ENCODE measurements around the gene DOK3. TPM values are rescaled to one million over a fixed set of nuclear protein-coding genes. Genes with fewer than 3 reads are reported as not detected.

Gene DOK3
- total RNA-seq, 1 experiment from 2014 or later = 16.4 TPM

DNA sequence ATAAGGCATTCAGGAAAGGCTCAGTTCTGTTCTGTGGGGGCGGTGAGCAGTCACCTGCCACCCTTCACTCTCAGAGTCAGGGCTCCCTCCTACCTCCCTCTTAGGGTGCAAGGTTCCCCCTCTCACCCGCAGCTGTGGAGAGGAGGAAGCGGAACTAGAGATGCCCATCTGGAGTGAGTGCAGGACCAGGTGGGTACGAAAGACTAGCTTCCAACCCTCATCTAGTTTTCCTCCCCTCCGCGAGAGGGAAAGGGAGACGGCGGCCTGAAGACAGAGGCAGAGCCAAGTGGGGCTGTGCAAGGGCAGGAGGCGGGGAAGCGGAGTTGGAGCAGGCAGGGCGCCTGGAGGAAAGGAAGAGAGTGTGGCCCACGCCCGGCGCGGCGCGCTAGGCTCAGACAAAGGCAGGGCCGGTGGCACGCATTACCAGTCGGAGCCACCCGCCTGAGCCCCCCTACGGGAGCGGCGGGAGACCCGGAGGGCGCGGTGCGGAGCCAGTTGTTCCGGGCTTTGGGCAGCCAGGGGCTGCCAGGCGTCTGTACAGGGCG, 55.7 kb downstream of the DOK3 start:
- Histone ChIP-seq H3K9me3 (ENCODE audit: control insufficient read depth, low read depth, low read length) (no peaks in the 10 kb centered on the region), H2AFZ (ENCODE audit: low read length) (no peak overlapping the region), H2BK15ac (ENCODE audit: low read depth, low read length) (no peak overlapping the region; the same call in 1 of the 2 replicates), H3K18ac (ENCODE audit: insufficient read length, low read depth, low read length) (peak overlapping the region; percentile 89), H3K27me3 (ENCODE audit: insufficient read depth, low read length) (peaks cover 4% of the 10 kb centered on the region; the same call in 1 of the 2 replicates), H2BK12ac (ENCODE audit: insufficient read length, low read depth, low read length) (no peak overlapping the region), H4K8ac (replicated peaks; ENCODE audit: insufficient read length, low read depth, low read length) (no peak overlapping the region), H3K79me2 (ENCODE audit: insufficient read depth, low read length) (no peaks in the 10 kb centered on the region), H4K91ac (ENCODE audit: insufficient read length, low read depth, low read length) (no peak overlapping the region), H3K23ac (ENCODE audit: insufficient read length, low read depth, low read length) (no peak overlapping the region), H2BK5ac (ENCODE audit: insufficient read length, low read length) (no peak overlapping the region), H4K20me1 (ENCODE audit: control insufficient read depth, insufficient read depth, insufficient read length) (no peaks in the 10 kb centered on the region), H3K4me2 (ENCODE audit: insufficient read depth, insufficient read length, low read length) (peak overlapping the region; percentile 73), H3K79me1 (ENCODE audit: insufficient read depth, low read depth, low read length, poor library complexity, severe bottlenecking) (no peaks in the 10 kb centered on the region), H3K4ac (ENCODE audit: low read depth, low read length) (peak overlapping the region; percentile 9; the same call in 1 of the 2 replicates), H4K5ac (ENCODE audit: insufficient read length, low read depth, low read length) (no peak overlapping the region), H2AK5ac (ENCODE audit: insufficient read length, low read length) (no peak overlapping the region), H3T11ph (ENCODE audit: low read length) (no peak overlapping the region), H2BK120ac (ENCODE audit: low read depth, low read length, poor library complexity, severe bottlenecking) (no peak overlapping the region), H3K9ac (ENCODE audit: extremely low read depth, insufficient read length, low read length) (peak overlapping the region; percentile 39), H3K56ac (ENCODE audit: insufficient read length, low read depth, low read length) (no peak overlapping the region), H3K27ac (ENCODE audit: insufficient read length, low read depth, low read length) (no peak overlapping the region), H3K4me1 (ENCODE audit: insufficient read depth, low read length) (no peaks in the 10 kb centered on the region), H3K23me2 (ENCODE audit: insufficient read length, low read depth, low read length, poor library complexity, severe bottlenecking) (peaks cover 14% of the 10 kb centered on the region), H2BK20ac (ENCODE audit: low read depth, low read length, poor library complexity, severe bottlenecking) (no peak overlapping the region), H3K14ac (ENCODE audit: insufficient read depth, low read length) (peak overlapping the region; percentile 84; the same call in 1 of the 2 replicates)
- Mint-ChIP-seq H3K36me3 (ENCODE audit: insufficient read depth in 1 of 3, low read depth in 3 of 3) (peaks cover 11 to 33% (median 21%) of the 10 kb centered on the region in 3 experiments), H3K4me1 (peaks cover 32 to 34% of the 10 kb centered on the region in 2 experiments), H3K4me3 (peak overlapping the region; percentile 71 to 84), H3K27me3 (ENCODE audit: low read depth) (peaks cover 26% of the 10 kb centered on the region), H3K9me3 (no peaks in the 10 kb centered on the region; a peak in 1 of 5 replicates), H3K27ac (peak overlapping the region in 1 of 3 experiments; percentile 86; a peak in 3 of 7 replicates)
- no CpG with 5 or more reads among the region's 31 CpGs for WGBS (ENCODE audit: extremely low coverage, insufficient read length, low lambda C conversion rate)
- no peak for TF ChIP-seq CTCF (conservative IDR thresholded peaks at IDR 0.05)
- DNase-seq = no peak
